ENCODE results near the gene STK32A.

DNA sequence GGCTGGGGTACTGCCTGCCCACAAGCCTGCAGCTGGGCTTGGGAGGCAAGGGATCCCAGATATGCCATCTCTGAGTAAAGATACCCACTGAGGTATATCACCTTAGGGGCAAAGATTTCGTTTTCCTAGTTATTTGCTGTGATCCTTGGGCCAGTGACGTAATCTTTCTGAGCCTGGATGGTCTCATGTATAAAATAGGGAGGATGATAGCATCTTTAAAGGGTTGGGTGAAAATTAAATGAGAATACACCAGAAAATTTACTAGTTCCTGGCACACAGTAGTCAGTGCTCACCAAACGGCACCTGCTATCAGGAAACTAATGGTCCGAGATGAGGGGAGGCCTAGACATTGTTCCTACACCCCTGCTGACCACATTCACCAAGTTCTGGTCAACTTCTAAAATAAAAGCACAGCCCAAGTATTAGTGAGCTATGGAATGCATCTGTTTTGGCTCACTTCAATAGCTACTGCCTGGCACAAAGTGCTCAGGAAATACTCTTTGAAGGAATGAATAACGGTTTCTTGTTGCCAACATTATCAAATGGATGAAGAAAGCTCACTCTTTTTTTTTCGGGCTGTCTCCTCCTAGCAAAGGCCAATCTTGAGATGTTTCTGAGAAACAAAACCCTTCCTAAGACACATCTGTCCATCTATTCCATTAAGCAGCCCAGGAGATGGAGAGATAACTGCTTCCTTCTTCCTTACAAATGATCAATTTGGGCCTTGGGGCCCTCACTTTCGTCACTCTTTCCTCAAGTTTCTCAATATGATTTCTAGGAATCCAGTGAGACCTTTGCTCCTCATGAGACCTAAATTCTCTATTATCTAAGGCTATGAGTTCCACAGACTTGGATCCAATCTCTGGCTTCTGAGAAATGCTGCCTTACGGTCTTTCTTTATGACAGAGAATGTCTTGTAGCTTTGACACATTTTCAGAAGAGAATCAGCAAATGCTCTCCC is 176.8 kb downstream of the STK32A start:
- TF ChIP-seq, protein P1, sequence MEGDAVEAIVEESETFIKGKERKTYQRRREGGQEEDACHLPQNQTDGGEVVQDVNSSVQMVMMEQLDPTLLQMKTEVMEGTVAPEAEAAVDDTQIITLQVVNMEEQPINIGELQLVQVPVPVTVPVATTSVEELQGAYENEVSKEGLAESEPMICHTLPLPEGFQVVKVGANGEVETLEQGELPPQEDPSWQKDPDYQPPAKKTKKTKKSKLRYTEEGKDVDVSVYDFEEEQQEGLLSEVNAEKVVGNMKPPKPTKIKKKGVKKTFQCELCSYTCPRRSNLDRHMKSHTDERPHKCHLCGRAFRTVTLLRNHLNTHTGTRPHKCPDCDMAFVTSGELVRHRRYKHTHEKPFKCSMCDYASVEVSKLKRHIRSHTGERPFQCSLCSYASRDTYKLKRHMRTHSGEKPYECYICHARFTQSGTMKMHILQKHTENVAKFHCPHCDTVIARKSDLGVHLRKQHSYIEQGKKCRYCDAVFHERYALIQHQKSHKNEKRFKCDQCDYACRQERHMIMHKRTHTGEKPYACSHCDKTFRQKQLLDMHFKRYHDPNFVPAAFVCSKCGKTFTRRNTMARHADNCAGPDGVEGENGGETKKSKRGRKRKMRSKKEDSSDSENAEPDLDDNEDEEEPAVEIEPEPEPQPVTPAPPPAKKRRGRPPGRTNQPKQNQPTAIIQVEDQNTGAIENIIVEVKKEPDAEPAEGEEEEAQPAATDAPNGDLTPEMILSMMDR (IDR thresholded peaks at IDR 0.05), result no peak
- TF ChIP-seq EP300 (IDR thresholded peaks at IDR 0.05) (no peak), POLR2AphosphoS5 (IDR thresholded peaks at IDR 0.05) (peak in 1 of 2 donors; percentile 14), POLR2A (IDR thresholded peaks at IDR 0.05; ENCODE audit: low read depth) (no peak)

Measured in esophagus muscularis mucosa (tissue), 4 donors.